ENCODE results near the gene DOCK1. TPM values are rescaled to one million over a fixed set of nuclear protein-coding genes. Genes with fewer than 3 reads are reported as not detected.

Gene DOCK1
- total and polyA plus RNA-seq, 5 donors, result 7.8 to 23.1 (median 20.8) TPM

- H3K27me3 ChIP-seq (ENCODE audit: control insufficient read depth, insufficient read depth), result no peaks in the 10 kb centered on the region
- 72% methylated on average over 16 of the region's 16 CpGs for WGBS
- intact Hi-C loops (cut with DNase I), result no loop called here
- H3K4me3 ChIP-seq (ENCODE audit: low read length), result no peak overlapping the region
- ATAC-seq, result peak in 1 of 2 donors; percentile 26
- no peak overlapping the region for H3K27ac ChIP-seq (ENCODE audit: low read length)
- DNase-seq, result no peak
- H3K9me3 ChIP-seq (ENCODE audit: control insufficient read depth, low read length), result no peaks in the 10 kb centered on the region
- H3K4me1 ChIP-seq (ENCODE audit: control insufficient read depth, insufficient read depth, low read length), result no peaks in the 10 kb centered on the region
These were observed 580.1 kb downstream of the DOCK1 start for GRCh38 chr10:127485153-127485857.

GRCh38 chr10:127486355-127486754 lies 581.1 kb downstream of the DOCK1 start:
- no peaks in the 10 kb centered on the region for H3K27me3 ChIP-seq (ENCODE audit: control insufficient read depth, insufficient read depth)
- ATAC-seq, result no peak
- no peaks in the 10 kb centered on the region for H3K9me3 ChIP-seq (ENCODE audit: control insufficient read depth, low read length)
- no peaks in the 10 kb centered on the region for H3K4me1 ChIP-seq (ENCODE audit: control insufficient read depth, insufficient read depth, low read length)
- intact Hi-C loops (cut with DNase I), result no loop called here
- no peak overlapping the region for H3K4me3 ChIP-seq (ENCODE audit: low read length)
- DNase-seq, result no peak
- H3K27ac ChIP-seq (ENCODE audit: low read length), result no peak overlapping the region
- WGBS, result 86% methylated on average over 6 of the region's 6 CpGs

GRCh38 chr10:127492607-127493250 lies 587.5 kb downstream of the DOCK1 start:
- H3K4me3 ChIP-seq (ENCODE audit: low read length), result no peak overlapping the region

GRCh38 chr10:127496035-127496434 lies 590.8 kb downstream of the DOCK1 start:
- DNase-seq (no peak), ATAC-seq (no peak)
- Histone ChIP-seq H3K4me1 (ENCODE audit: control insufficient read depth, insufficient read depth, low read length) (no peaks in the 10 kb centered on the region), H3K27me3 (ENCODE audit: control insufficient read depth, insufficient read depth) (no peaks in the 10 kb centered on the region), H3K4me3 (ENCODE audit: low read length) (no peak overlapping the region), H3K9me3 (ENCODE audit: control insufficient read depth, low read length) (no peaks in the 10 kb centered on the region), H3K27ac (ENCODE audit: low read length) (no peak overlapping the region)
- WGBS, result 49% methylated on average over 13 of the region's 13 CpGs
- intact Hi-C loops (cut with DNase I), result no loop called here

More at GRCh38 chr10:127492607-127493250, 587.5 kb downstream of the DOCK1 start:
- DNase-seq, result no peak
- no peak for ATAC-seq
- H3K27ac ChIP-seq (ENCODE audit: low read length), result no peak overlapping the region
- intact Hi-C loops (cut with DNase I), result no loop called here
- no peaks in the 10 kb centered on the region for H3K4me1 ChIP-seq (ENCODE audit: control insufficient read depth, insufficient read depth, low read length)
- no peaks in the 10 kb centered on the region for H3K27me3 ChIP-seq (ENCODE audit: control insufficient read depth, insufficient read depth)
- WGBS, result 63% methylated on average over 8 of the region's 8 CpGs
- no peaks in the 10 kb centered on the region for H3K9me3 ChIP-seq (ENCODE audit: control insufficient read depth, low read length)

- no peaks in the 10 kb centered on the region for H3K4me1 ChIP-seq (ENCODE audit: control insufficient read depth, insufficient read depth, low read length)
- H3K27ac ChIP-seq (ENCODE audit: low read length), result no peak overlapping the region
- no peak overlapping the region for H3K4me3 ChIP-seq (ENCODE audit: low read length)
- intact Hi-C loops (cut with DNase I), result no loop called here
- DNase-seq, result no peak
- H3K9me3 ChIP-seq (ENCODE audit: control insufficient read depth, low read length), result no peaks in the 10 kb centered on the region
- ATAC-seq, result no peak
- WGBS, result 73% methylated on average over 10 of the region's 10 CpGs
- H3K27me3 ChIP-seq (ENCODE audit: control insufficient read depth, insufficient read depth), result no peaks in the 10 kb centered on the region
These were observed 592.5 kb downstream of the DOCK1 start for GRCh38 chr10:127497685-127498084.

GRCh38 chr10:127498087-127498486 lies 592.9 kb downstream of the DOCK1 start:
- Histone ChIP-seq H3K9me3 (ENCODE audit: control insufficient read depth, low read length) (no peaks in the 10 kb centered on the region), H3K4me1 (ENCODE audit: control insufficient read depth, insufficient read depth, low read length) (no peaks in the 10 kb centered on the region), H3K27ac (ENCODE audit: low read length) (no peak overlapping the region), H3K27me3 (ENCODE audit: control insufficient read depth, insufficient read depth) (no peaks in the 10 kb centered on the region), H3K4me3 (ENCODE audit: low read length) (no peak overlapping the region)
- DNase-seq, result no peak
- 79% methylated on average over 14 of the region's 14 CpGs for WGBS
- intact Hi-C loops (cut with DNase I), result no loop called here
- no peak for ATAC-seq

GRCh38 chr10:127500127-127500526 lies 594.9 kb downstream of the DOCK1 start:
- no peak for DNase-seq
- no peak for ATAC-seq
- Histone ChIP-seq H3K4me3 (ENCODE audit: low read length) (no peak overlapping the region), H3K4me1 (ENCODE audit: control insufficient read depth, insufficient read depth, low read length) (no peaks in the 10 kb centered on the region), H3K27ac (ENCODE audit: low read length) (no peak overlapping the region), H3K9me3 (ENCODE audit: control insufficient read depth, low read length) (no peaks in the 10 kb centered on the region), H3K27me3 (ENCODE audit: control insufficient read depth, insufficient read depth) (no peaks in the 10 kb centered on the region)
- intact Hi-C loops (cut with DNase I), result no loop called here
- WGBS, result 54% methylated on average over 8 of the region's 8 CpGs

Other genes starting within 250 kb of the DOCK1 start
- gene C10orf90, start 234.7 kb upstream of the DOCK1 start, total RNA-seq, result under 1 TPM in 1 of 4 donors, not detected in 3; 0.22 TPM
- gene C10orf90, start 234.7 kb upstream of the DOCK1 start, polyA plus RNA-seq, result not detected

Data from right cardiac atrium (tissue), 5 donors.